Astrocyte (in vitro differentiated cells and primary cell): ENCODE data around the gene GRIK3. TPM values are rescaled to one million over a fixed set of nuclear protein-coding genes. Genes with fewer than 3 reads are reported as not detected.

Experiments used
- DNase-seq: peaks from one replicate; pipeline ENCODE4 v3.0.0-alpha.2; 2010; ENCODE audit warnings: low read depth
- FAIRE-seq: peaks from 2 replicates; lab custom pipeline; 2011; peaks lifted over from hg19 to GRCh38; lab: Jason Lieb, UNC
- H2AFZ ChIP-seq: 2 replicates; pipeline ENCODE4 v1.6.0; 2012; ENCODE audit warnings: low read depth, low read length, inconsistent platforms
- H3K27ac ChIP-seq: 2 replicates; pipeline ENCODE4 v1.5.1; 2011; ENCODE audit warnings: low read depth, low read length, inconsistent platforms
- H3K27me3 ChIP-seq: 2 replicates; pipeline ENCODE4 v1.6.0; 2011; ENCODE audit warnings: low read length, inconsistent platforms; ENCODE audit not compliant: insufficient read depth
- H3K36me3 ChIP-seq: 2 replicates; pipeline ENCODE4 v1.5.1; 2011; ENCODE audit warnings: low read length, inconsistent platforms; ENCODE audit not compliant: insufficient read depth
- H3K4me1 ChIP-seq: 2 replicates; pipeline ENCODE4 v1.5.1; 2011; ENCODE audit warnings: low read length, inconsistent platforms; ENCODE audit not compliant: insufficient read depth
- H3K4me2 ChIP-seq: 2 replicates; pipeline ENCODE4 v1.6.0; 2012; ENCODE audit warnings: low read length, inconsistent platforms
- H3K4me3 ChIP-seq: 2 replicates; pipeline ENCODE4 v1.5.1; 2011; ENCODE audit warnings: low read depth, mild to moderate bottlenecking, low read length, inconsistent platforms; ENCODE audit not compliant: insufficient read depth
- H3K79me2 ChIP-seq: 2 replicates; pipeline ENCODE4 v1.6.0; 2012; ENCODE audit warnings: mild to moderate bottlenecking, low read length, inconsistent platforms; ENCODE audit not compliant: insufficient read depth
- H3K9ac ChIP-seq: 2 replicates; pipeline ENCODE4 v1.6.0; 2012; ENCODE audit warnings: mild to moderate bottlenecking, low read length, inconsistent platforms
- H3K9me3 ChIP-seq: 2 replicates; pipeline ENCODE4 v1.5.1; 2012; ENCODE audit warnings: low read depth, mild to moderate bottlenecking, low read length, inconsistent platforms; ENCODE audit not compliant: insufficient read depth
- H4K20me1 ChIP-seq: 2 replicates; pipeline ENCODE4 v1.6.0; 2012; ENCODE audit warnings: low read length, inconsistent platforms; ENCODE audit not compliant: insufficient read depth
- H3K27ac Mint-ChIP-seq: one replicate; pipeline ENCODE4 v1.8.0; 2021; ENCODE audit warnings: mild to moderate bottlenecking, mixed read lengths; ENCODE audit not compliant: unreplicated experiment
- H3K27me3 Mint-ChIP-seq: one replicate; pipeline ENCODE4 v1.8.0; 2021; ENCODE audit warnings: low read depth, mixed read lengths; ENCODE audit not compliant: unreplicated experiment
- H3K36me3 Mint-ChIP-seq: one replicate; pipeline ENCODE4 v1.8.0; 2021; ENCODE audit warnings: low read depth, mixed read lengths; ENCODE audit not compliant: unreplicated experiment
- H3K4me1 Mint-ChIP-seq: one replicate; pipeline ENCODE4 v1.8.0; 2021; ENCODE audit warnings: low read depth, mixed read lengths; ENCODE audit not compliant: unreplicated experiment
- H3K4me3 Mint-ChIP-seq: one replicate; pipeline ENCODE4 v1.8.0; 2021; ENCODE audit warnings: mild to moderate bottlenecking, moderate library complexity, mixed read lengths; ENCODE audit not compliant: unreplicated experiment
- H3K9me3 Mint-ChIP-seq: one replicate; pipeline ENCODE4 v1.8.0; 2021; ENCODE audit warnings: mild to moderate bottlenecking, mixed read lengths; ENCODE audit not compliant: unreplicated experiment
- CTCF ChIP-seq: IDR thresholded peaks from 2 replicates; pipeline ENCODE4 v1.5.1; 2011; ENCODE audit warnings: low read depth, mild to moderate bottlenecking, inconsistent platforms, low read length, moderate library complexity; ENCODE audit not compliant: insufficient read depth
- EZH2 ChIP-seq: IDR thresholded peaks from 2 replicates; pipeline ENCODE4 v1.6.1; 2012; ENCODE audit warnings: mild to moderate bottlenecking, low read length, inconsistent platforms; ENCODE audit not compliant: insufficient read depth
- total RNA-seq: library from RNA; stranded (reverse); gene quantifications from 2 replicates; pipeline ENCODE4 v1.2.1, GENCODE V29; 2021

The GRIK3 gene
- total RNA-seq, 1 donor from 2014 or later = 0.16 TPM

- Mint-ChIP-seq H3K9me3 (no peaks in the 10 kb centered on the region), H3K4me1 (no peaks in the 10 kb centered on the region), H3K27ac (no peak overlapping the region), H3K27me3 (peaks cover 36% of the 10 kb centered on the region), H3K36me3 (no peaks in the 10 kb centered on the region), H3K4me3 (no peak overlapping the region)
- no peak overlapping the region for H3K4me3 ChIP-seq
- H2AFZ ChIP-seq = no peak overlapping the region
- H3K36me3 ChIP-seq = no peaks in the 10 kb centered on the region
- FAIRE-seq (no peak), DNase-seq (no peak)
- H3K4me2 ChIP-seq = no peak overlapping the region
- no peak for TF ChIP-seq EZH2
- TF ChIP-seq CTCF = no peak
- no peaks in the 10 kb centered on the region for H4K20me1 ChIP-seq
- no peaks in the 10 kb centered on the region for H3K79me2 ChIP-seq
- H3K9ac ChIP-seq = no peak overlapping the region
- H3K27ac ChIP-seq = no peak overlapping the region
- H3K4me1 ChIP-seq = no peaks in the 10 kb centered on the region
- no peaks in the 10 kb centered on the region for H3K27me3 ChIP-seq
- H3K9me3 ChIP-seq = no peaks in the 10 kb centered on the region
Observed at GRCh38 chr1:36765785-36766300, 268.5 kb downstream of the GRIK3 start.

- H3K4me3 Mint-ChIP-seq = no peak overlapping the region
- H3K36me3 Mint-ChIP-seq = no peaks in the 10 kb centered on the region
- Histone ChIP-seq H3K79me2 (no peaks in the 10 kb centered on the region), H3K27ac (no peak overlapping the region), H3K36me3 (no peaks in the 10 kb centered on the region), H3K9ac (no peak overlapping the region), H3K4me2 (no peak overlapping the region), H3K9me3 (no peaks in the 10 kb centered on the region), H3K4me1 (no peaks in the 10 kb centered on the region), H4K20me1 (no peaks in the 10 kb centered on the region), H2AFZ (no peak overlapping the region), H3K4me3 (no peak overlapping the region), H3K27me3 (no peaks in the 10 kb centered on the region)
- peaks cover 28% of the 10 kb centered on the region for H3K27me3 Mint-ChIP-seq
- TF ChIP-seq CTCF = no peak
- TF ChIP-seq EZH2 = no peak
- FAIRE-seq (no peak), DNase-seq (no peak)
- H3K4me1 Mint-ChIP-seq = no peaks in the 10 kb centered on the region
- no peaks in the 10 kb centered on the region for H3K9me3 Mint-ChIP-seq
- H3K27ac Mint-ChIP-seq = no peak overlapping the region
Observed at GRCh38 chr1:36764798-36765197, 269.5 kb downstream of the GRIK3 start.

DNA sequence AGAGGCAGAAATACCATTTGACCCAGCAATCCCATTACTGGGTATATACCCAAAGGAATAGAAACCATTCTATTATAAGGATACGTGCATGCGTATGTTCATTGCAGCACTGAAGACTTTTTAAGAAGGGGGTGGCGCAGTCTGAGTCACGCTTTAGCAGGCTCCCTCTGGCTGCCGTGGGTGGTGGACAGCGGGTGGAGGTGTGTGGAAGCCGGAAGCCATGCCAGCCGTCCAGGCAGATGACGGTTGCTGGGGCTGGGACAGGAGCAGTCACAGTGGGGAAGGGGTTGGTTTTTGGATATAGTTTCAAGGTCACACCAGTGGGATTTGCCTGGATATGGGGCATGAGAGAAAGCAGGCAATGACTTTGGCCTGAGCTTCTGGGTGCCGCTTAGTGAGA is 270.5 kb downstream of the GRIK3 start:
- no peaks in the 10 kb centered on the region for H3K79me2 ChIP-seq
- no peaks in the 10 kb centered on the region for H4K20me1 ChIP-seq
- H2AFZ ChIP-seq = no peak overlapping the region
- no peak overlapping the region for H3K4me2 ChIP-seq
- no peak overlapping the region for H3K4me3 ChIP-seq
- Mint-ChIP-seq H3K9me3 (no peaks in the 10 kb centered on the region), H3K4me1 (no peaks in the 10 kb centered on the region), H3K4me3 (no peak overlapping the region), H3K36me3 (no peaks in the 10 kb centered on the region), H3K27me3 (peaks cover 18% of the 10 kb centered on the region), H3K27ac (no peak overlapping the region)
- FAIRE-seq (no peak), DNase-seq (no peak)
- H3K36me3 ChIP-seq = no peaks in the 10 kb centered on the region
- no peaks in the 10 kb centered on the region for H3K4me1 ChIP-seq
- H3K9me3 ChIP-seq = no peaks in the 10 kb centered on the region
- H3K9ac ChIP-seq = no peak overlapping the region
- no peaks in the 10 kb centered on the region for H3K27me3 ChIP-seq
- no peak overlapping the region for H3K27ac ChIP-seq
- TF ChIP-seq CTCF (no peak), EZH2 (no peak)
